ENCODE data around the gene NPFFR1. TPM values are rescaled to one million over a fixed set of nuclear protein-coding genes. Genes with fewer than 3 reads are reported as not detected.
"Not testable (repeated sequence)": the region's sequence is repeated elsewhere in the genome, so short reads cannot be mapped to it uniquely, and the experiment has no call there.

NPFFR1 gene
- total RNA-seq, 1 donor from 2014 or later, result not detected

DNA sequence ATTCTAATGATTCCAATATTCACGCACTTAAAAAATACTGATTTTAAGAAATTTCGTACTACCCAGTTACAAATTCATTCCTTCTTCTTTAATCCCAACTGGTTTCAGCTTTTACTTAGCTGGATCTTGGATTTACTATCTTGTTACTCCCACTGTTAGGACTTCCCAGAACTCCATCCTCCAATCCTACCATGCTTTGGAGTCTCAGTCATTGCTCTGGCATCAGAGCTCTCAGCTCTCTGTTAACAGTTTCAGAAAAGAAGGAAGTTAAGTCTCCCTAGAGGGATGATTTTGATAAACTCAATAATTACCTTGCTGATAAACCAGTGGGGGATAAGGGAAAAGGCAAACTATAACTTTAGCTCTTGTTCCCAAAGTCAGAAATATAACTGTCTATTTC, 60.1 kb downstream of the NPFFR1 start:
- Mint-ChIP-seq H3K36me3 (peaks cover 3% of the 10 kb centered on the region), H3K27me3 (ENCODE audit: insufficient read depth, low read depth) (no peaks in the 10 kb centered on the region), H3K4me1 (no peaks in the 10 kb centered on the region), H3K4me3 (no peak overlapping the region), H3K27ac (no peak overlapping the region), H3K9me3 (no peaks in the 10 kb centered on the region)
- no peaks in the 10 kb centered on the region for H3K36me3 ChIP-seq
- no peaks in the 10 kb centered on the region for H3K27me3 ChIP-seq
- no peak overlapping the region for H3K9ac ChIP-seq
- no peak overlapping the region for H3K4me2 ChIP-seq
- no peak for TF ChIP-seq EZH2 (IDR thresholded peaks at IDR 0.05)
- TF ChIP-seq EZH2phosphoT487 (IDR thresholded peaks at IDR 0.05), result no peak
- TF ChIP-seq, protein P1, sequence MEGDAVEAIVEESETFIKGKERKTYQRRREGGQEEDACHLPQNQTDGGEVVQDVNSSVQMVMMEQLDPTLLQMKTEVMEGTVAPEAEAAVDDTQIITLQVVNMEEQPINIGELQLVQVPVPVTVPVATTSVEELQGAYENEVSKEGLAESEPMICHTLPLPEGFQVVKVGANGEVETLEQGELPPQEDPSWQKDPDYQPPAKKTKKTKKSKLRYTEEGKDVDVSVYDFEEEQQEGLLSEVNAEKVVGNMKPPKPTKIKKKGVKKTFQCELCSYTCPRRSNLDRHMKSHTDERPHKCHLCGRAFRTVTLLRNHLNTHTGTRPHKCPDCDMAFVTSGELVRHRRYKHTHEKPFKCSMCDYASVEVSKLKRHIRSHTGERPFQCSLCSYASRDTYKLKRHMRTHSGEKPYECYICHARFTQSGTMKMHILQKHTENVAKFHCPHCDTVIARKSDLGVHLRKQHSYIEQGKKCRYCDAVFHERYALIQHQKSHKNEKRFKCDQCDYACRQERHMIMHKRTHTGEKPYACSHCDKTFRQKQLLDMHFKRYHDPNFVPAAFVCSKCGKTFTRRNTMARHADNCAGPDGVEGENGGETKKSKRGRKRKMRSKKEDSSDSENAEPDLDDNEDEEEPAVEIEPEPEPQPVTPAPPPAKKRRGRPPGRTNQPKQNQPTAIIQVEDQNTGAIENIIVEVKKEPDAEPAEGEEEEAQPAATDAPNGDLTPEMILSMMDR (IDR thresholded peaks at IDR 0.05), result no peak
- no peak overlapping the region for H3K4me3 ChIP-seq
- H3K27ac ChIP-seq, result no peak overlapping the region
- H2AFZ ChIP-seq (replicated peaks), result no peak overlapping the region
- H4K20me1 ChIP-seq (ENCODE audit: low read depth), result peaks cover 16% of the 10 kb centered on the region
- no peaks in the 10 kb centered on the region for H3K4me1 ChIP-seq
- H3F3A ChIP-seq (ENCODE audit: low read depth), result peaks cover 17% of the 10 kb centered on the region
- no peak for DNase-seq (ENCODE audit: low spot score)
- peaks cover 34% of the 10 kb centered on the region for H3K79me2 ChIP-seq (ENCODE audit: low read depth)
- no peaks in the 10 kb centered on the region for H3K9me3 ChIP-seq (ENCODE audit: low read depth)

- not testable (repeated sequence) for H3K4me2 ChIP-seq; H3K27ac Mint-ChIP-seq; H3K4me3 ChIP-seq; H3K27ac ChIP-seq; H3K36me3 ChIP-seq; H3K27me3 Mint-ChIP-seq (ENCODE audit: insufficient read depth, low read depth); DNase-seq (ENCODE audit: low spot score); H3K9ac ChIP-seq; H2AFZ ChIP-seq (replicated peaks); H3K36me3 Mint-ChIP-seq; H3K27me3 ChIP-seq; H3K4me1 Mint-ChIP-seq; H3K4me1 ChIP-seq; H3K9me3 ChIP-seq (ENCODE audit: low read depth); H3K9me3 Mint-ChIP-seq; H3K4me3 Mint-ChIP-seq
- H3K79me2 ChIP-seq (ENCODE audit: low read depth), result peaks cover 26% of the 10 kb centered on the region
- peaks cover 17% of the 10 kb centered on the region for H3F3A ChIP-seq (ENCODE audit: low read depth)
- peaks cover 13% of the 10 kb centered on the region for H4K20me1 ChIP-seq (ENCODE audit: low read depth)
Measured at GRCh38 chr10:70222811-70223447, 60.9 kb downstream of the NPFFR1 start.

DNA sequence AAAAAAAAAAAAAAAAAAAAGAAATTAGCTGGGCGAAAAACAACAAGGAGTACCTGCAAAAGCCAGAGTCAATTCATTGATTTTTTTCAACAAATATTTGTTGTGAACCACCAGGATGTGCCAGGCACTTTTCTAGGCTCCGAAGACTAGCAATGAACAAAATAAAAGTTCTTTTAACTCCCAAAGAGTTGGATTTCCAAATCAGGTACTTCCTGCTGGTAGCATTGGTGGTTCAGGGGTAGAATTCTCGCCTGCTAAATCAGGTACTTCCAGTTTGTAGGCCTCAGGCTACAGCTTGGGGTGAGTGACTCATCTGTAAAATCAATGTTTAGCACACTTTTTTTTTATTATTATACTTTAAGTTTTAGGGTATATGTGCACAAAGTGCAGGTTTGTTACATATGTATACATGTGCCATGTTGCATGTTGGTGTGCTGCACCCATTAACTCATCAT, 61.4 kb downstream of the NPFFR1 start:
- no peak for DNase-seq (ENCODE audit: low spot score)
- Histone ChIP-seq H3K36me3 (peaks cover 5% of the 10 kb centered on the region), H3K9me3 (ENCODE audit: low read depth) (no peaks in the 10 kb centered on the region), H3K27me3 (no peaks in the 10 kb centered on the region), H3K79me2 (ENCODE audit: low read depth) (peaks cover 21% of the 10 kb centered on the region), H3K9ac (no peak overlapping the region), H3K4me2 (no peak overlapping the region), H3K4me3 (no peak overlapping the region), H2AFZ (replicated peaks) (no peak overlapping the region), H4K20me1 (ENCODE audit: low read depth) (peaks cover 13% of the 10 kb centered on the region), H3K4me1 (no peaks in the 10 kb centered on the region), H3F3A (ENCODE audit: low read depth) (peaks cover 17% of the 10 kb centered on the region), H3K27ac (no peak overlapping the region)
- no peaks in the 10 kb centered on the region for H3K9me3 Mint-ChIP-seq
- H3K4me1 Mint-ChIP-seq, result no peaks in the 10 kb centered on the region
- H3K27me3 Mint-ChIP-seq (ENCODE audit: insufficient read depth, low read depth), result no peaks in the 10 kb centered on the region
- TF ChIP-seq EZH2phosphoT487 (IDR thresholded peaks at IDR 0.05), result no peak
- TF ChIP-seq, protein P1 (IDR thresholded peaks at IDR 0.05), result no peak
- TF ChIP-seq EZH2 (IDR thresholded peaks at IDR 0.05), result no peak
- no peak overlapping the region for H3K4me3 Mint-ChIP-seq
- H3K27ac Mint-ChIP-seq, result no peak overlapping the region
- peaks cover 3% of the 10 kb centered on the region for H3K36me3 Mint-ChIP-seq

DNA sequence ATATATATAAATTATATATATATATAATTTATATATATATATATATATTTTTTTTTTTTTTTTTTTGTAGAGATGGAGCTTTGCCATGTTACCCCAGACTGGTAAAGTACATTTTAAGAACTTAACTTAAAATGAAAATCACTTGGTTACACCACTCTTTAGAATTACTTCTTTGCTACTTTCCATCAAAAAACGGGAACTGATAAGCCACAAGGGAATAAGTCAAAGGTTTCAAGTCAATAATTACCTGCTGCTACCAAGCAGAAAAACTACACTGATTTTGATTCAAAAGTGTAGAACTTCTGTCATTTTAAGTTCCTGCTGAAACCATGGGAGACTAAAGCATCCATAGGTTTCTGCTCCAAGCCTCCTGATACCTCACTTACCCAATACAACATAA, 62.8 kb downstream of the NPFFR1 start:
- Histone ChIP-seq H3K9ac (no peak overlapping the region), H4K20me1 (ENCODE audit: low read depth) (peaks cover 11% of the 10 kb centered on the region), H3F3A (ENCODE audit: low read depth) (peaks cover 17% of the 10 kb centered on the region), H3K79me2 (ENCODE audit: low read depth) (peaks cover 11% of the 10 kb centered on the region), H3K4me3 (no peak overlapping the region), H3K36me3 (peaks cover 6% of the 10 kb centered on the region), H2AFZ (replicated peaks) (no peak overlapping the region), H3K9me3 (ENCODE audit: low read depth) (no peaks in the 10 kb centered on the region), H3K27me3 (no peaks in the 10 kb centered on the region), H3K4me1 (no peaks in the 10 kb centered on the region), H3K4me2 (no peak overlapping the region), H3K27ac (no peak overlapping the region)
- Mint-ChIP-seq H3K36me3 (peaks cover 6% of the 10 kb centered on the region), H3K9me3 (no peaks in the 10 kb centered on the region), H3K4me3 (no peak overlapping the region), H3K4me1 (no peaks in the 10 kb centered on the region), H3K27me3 (ENCODE audit: insufficient read depth, low read depth) (no peaks in the 10 kb centered on the region), H3K27ac (no peak overlapping the region)
- TF ChIP-seq EZH2 (IDR thresholded peaks at IDR 0.05) (no peak), EZH2phosphoT487 (IDR thresholded peaks at IDR 0.05) (no peak)
- TF ChIP-seq, protein P1 (IDR thresholded peaks at IDR 0.05), result no peak
- DNase-seq (ENCODE audit: low spot score), result no peak

Measured in neural progenitor cell (in vitro differentiated cells).